Hypothalamus (tissue), 51 donors: Measurements from ENCODE around the gene OPN1SW.
A peak's percentile ranks its signal among the peaks of the same experiment; 100 is the strongest.

ENCODE experiments used
- DNase-seq, 51 donors: peaks; one replicate each; lab custom pipeline; 2025; lab: John Stamatoyannopoulos, UW

Gene OPN1SW

DNA sequence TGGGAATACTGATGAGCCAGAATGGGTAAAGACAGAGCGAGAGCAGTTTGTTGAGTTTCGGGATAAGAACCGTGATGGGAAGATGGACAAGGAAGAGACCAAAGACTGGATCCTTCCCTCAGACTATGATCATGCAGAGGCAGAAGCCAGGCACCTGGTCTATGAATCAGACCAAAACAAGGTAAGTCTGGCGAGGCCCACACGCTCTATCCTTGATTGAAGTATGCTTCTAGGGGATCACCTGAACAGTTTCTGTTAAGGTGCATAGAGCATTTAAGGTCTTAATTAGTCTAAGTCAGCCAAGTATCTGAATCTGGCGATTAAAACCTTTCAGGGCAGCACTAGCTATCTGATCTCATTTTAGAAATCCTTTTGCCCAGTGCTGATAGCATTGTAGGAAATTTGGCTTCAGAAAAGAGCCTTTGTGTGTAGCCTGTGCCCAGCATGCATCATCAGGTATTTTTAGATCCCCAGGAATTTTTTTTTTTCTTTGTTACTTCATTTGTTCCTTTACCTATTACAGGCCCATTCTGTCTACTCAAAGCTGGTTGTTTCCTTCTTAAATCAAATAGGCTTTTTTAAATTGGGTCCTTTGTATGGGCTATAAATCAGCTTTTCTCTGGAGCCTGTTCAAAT is 8.0 kb downstream of the OPN1SW start:
- no peak for DNase-seq

DNA sequence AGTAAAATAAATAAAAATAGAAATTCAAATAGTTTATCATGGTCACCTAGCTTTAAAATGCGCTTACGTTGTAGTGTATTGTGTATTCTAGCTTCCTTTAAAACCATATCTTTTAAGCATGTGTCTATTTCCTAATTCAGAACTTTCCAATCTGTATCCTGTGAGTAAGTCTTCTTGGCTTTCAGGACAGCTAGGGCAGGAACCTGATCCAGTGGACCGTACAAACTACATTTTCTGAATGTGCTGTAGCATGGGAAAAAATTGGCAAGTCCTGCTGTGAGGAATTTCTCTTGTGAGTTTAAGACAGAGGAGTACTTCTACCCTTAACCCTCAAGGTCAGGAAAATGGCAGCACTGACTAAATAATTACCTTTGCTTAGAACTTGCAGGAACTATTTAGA is 12.1 kb downstream of the OPN1SW start:
- DNase-seq = no peak

DNA sequence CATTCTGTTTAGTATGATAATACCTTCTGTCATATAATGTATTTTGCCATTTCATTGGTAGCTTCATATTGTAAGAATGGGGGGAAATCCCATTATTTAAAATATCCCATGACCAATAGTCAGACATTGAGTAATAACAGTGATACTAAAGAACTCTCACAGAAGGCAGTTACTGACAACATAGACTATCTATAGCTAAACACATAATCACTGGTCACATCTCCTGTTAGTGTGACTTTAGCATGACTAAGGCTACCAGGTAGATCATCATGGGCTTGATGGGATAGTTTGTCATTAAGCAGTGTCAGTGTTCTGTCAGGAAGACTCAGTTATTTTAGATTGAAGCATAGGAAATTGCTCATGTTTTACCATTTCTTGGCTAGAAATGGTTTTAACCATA is 16.4 kb downstream of the OPN1SW start:
- DNase-seq = no peak

DNA sequence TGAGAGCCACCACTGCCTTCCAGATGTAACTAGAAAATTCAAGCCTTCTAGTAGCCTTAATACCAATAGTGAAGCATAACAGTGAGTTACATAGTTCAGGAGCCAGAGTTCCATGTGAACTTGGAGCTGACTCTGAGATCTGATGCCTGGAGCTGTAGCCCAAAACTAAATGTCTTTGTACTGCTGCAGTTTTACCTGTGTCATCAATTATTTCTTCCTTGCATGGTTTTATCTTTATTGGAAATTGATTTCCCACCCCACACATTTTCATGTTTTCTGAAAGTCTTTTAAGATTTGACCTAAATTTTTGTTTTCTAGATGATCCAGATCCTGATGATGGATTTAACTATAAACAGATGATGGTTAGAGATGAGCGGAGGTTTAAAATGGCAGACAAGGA is 17.0 kb downstream of the OPN1SW start:
- DNase-seq = no peak

DNA sequence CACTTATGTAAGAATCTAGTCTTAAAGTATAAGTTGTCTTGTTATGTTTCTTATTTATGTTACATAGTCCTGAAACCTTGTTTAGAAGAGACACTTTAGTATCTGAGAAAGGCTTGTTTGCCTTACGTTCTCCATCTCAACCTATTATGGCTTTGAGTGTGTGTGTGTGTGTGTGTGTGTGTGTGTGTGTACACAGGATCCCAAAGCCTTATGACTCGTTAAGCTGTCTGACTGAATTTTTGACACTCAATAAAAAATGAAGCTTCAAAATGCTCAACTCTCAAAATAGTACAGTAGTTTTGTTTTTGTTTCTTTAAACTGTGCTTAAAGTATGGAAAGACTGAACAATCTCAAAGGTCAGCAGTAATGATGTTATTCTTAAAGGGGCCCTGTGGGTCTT is 18.4 kb downstream of the OPN1SW start:
- no peak for DNase-seq

DNA sequence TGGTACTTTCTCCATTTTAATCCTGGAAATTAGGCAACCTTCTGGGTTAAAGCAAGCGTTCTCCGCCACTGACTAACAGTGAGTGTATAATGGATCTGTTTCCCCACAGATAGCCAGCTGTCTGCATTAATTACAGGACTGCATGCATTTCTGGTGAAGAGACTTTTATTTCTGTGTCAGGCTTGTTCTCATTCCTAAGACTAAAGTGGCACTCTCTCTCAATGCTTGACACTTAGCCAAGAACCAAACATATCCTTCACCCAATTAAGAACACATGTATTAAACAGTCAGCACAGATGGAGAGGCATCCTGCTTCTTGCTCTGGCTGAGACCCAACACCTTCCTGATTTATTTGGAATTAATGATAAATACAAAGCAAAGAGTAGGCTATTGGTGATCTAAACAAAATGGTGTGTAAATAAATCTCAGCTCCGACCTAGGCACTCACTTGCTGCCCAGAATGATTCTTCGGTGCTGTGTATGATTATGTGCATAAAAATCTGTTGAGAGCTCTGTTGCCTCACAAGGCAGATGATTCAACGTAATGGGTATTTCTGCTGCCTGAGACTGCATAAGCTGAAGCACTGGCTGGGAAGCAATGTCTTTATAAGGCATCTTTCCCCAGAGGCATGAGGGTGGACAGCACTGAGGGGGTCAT is 19.6 kb downstream of the OPN1SW start:
- DNase-seq = peak in 2 of 51 donors; percentile 2 to 24

DNA sequence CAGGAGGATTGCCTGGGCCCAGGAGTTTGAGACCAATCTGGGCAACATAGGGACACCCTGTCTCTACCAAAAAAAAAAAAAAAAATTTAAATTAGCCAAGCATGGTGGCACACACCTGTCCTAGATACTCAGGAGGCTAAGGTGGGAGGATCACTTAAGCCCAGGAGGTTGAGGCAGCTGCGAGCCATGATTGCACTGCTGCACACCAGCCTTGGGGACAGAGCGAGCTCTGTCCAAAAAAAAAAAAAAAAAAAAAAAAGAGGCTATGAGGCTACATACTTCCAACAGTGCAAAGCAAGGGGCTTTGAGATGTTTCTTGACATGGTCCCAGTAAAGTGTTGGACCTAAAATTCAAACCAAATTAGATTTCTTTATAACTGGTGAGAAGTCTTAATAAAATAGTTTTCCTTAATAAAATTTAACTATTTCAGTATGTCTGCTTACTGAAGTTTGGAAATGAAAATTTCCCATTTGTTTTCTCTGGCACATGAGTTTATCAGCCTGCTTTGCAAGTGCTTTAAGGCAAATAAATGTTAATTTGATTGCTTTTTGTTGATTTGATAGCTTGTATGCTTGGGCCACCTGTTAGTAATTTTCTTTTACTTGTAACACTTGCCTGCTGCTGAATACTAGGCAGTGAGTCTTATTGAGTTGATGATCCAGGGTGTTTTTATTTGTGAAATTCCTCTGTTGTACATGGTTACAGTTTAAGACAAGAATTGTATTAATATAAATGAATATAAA is 20.3 kb downstream of the OPN1SW start:
- no peak for DNase-seq

DNA sequence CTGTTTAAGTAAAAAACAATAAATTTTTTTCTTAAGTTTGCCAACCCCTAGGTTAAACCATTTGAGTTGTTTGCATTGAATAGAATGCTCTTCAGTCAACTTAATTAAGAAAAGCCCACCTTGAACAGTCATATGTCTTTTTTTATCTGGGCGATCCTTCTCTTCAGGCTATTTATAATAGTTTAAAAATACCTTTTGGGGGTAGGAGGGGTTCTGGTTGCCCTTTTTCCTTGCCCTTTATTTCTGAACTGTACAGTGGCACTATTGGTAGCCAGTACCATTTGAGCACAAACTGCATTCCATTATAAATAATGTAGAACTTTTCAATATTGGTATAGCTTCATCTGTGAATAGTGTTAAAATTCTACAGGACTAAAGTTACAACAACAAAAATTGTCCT is 23.3 kb downstream of the OPN1SW start:
- no peak for DNase-seq

DNA sequence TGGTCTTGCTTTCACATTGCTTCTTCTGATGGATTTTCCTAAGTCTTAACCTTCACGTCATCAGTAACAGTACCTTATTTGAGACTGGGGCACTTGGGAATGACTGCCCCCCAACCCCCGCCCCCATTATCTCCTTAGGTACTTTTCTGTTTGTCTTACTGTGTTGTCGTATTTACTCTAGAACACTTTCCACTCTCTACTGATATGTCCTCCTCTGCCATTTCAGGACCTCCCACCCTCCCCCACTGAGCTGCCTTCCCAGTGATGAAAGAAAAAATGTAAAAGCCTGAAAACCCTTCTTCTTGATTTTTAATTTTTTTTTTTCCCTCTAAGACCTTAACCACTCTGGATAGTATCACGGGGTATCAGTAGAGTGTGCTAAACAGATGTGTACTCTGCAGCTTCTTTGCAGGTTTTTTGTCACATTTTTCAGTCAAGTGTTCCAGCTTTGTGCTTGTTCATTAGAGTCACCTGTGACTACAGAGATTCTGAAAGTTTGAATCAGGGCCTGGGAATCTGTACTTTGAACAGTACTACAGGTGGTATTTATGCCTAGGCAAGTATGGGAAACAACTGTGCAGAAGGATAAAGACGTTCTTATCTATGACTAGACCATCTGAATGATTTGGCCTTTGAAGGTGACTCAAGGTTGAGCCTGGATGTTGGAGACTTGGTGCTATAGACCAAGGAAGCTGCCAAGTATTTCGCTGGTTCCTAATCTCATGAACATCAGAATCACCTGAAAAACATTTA is 28.1 kb downstream of the OPN1SW start:
- no peak for DNase-seq

DNA sequence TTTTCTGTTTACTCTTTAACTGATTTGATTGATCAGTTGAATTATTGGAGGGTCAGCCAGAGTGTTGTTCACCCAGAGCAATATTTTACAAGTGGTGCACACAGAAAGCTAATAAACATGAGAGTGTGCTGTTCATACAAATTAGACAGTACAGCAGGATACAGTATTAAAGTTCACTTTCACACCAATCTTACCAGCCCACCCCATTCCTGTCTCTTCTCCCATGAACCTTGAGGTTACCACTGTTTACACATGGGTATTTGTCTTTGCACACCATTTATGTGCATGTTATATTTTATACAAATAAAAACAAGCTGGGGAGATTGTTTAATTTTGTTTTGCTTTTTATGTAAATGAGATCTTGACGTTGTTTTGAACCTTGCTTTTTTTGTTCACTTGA is 29.9 kb downstream of the OPN1SW start:
- DNase-seq = no peak

DNA sequence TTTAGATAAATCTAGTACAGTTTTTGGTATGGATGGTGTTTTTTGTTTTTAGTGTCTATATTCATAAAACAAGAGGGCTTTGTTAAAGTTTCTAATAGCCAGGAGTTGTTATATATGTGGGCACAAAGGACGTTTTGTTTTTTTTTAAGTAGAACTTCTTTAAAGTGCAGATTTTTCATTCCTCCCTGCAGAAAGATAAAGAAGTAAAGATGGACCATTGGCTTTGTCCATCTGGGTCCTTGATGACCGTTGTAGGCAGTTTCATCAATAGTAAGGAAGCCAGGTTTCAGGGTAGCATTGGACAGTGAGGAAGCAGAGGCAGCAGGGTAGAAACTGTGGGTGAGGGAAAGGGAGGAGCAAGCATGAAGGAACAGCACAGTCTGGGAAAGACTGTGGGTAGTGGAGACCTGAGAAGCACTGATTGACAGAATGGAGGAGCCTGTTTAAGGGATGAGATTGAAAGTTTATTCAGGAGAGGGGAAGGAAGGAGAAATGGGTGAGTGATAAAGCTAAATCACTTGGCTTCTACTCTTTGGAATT is 31.2 kb downstream of the OPN1SW start:
- DNase-seq = no peak

DNA sequence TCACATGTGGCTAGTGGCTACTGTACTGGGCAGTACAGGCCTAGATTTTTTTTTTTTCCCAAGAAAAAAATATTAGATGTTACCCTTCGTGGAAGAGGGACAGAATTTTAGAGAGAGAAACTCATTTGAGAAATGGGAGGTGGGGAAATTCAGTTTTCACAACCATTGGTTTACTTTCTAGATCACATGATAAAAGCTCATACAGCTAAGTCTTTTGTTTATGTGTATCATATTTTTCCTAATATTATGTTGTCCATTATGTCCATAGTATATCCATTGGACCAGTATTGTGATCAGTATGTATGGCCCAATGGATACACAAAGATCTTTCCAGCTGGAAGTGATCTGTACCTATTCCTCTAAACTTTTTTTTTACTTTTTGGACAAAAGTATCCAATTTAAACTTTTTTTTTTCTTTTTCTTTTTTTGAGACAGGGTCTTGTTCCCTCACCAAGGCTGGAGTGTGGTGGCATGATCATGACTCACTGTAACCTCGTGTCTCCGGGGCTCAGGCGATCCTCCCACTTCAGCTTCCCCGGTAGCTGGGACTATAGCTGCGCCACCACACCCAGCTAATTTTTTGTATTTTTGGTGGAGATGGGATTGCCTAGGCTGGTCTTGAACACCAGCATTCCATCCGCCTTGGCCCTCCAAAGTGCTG is 32.4 kb downstream of the OPN1SW start:
- DNase-seq = no peak

DNA sequence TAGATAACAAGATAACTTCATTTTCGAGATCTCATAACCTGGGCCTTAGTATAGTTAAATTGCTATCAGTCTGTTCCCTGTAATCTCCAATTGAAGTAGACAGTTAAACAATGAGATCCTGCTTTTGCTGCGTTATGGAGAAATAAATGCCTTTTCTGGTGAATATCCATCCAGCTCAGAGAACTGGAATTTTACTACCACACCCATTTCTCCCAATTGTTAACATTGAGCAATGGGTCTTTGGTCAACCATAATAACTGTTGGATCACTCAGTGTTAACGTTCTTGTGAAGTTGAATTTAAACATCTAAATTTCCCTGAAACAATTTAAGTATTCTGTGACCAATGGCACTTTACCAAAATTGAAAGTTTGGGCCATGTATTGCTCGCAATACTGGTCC is 33.4 kb downstream of the OPN1SW start:
- DNase-seq = no peak

DNA sequence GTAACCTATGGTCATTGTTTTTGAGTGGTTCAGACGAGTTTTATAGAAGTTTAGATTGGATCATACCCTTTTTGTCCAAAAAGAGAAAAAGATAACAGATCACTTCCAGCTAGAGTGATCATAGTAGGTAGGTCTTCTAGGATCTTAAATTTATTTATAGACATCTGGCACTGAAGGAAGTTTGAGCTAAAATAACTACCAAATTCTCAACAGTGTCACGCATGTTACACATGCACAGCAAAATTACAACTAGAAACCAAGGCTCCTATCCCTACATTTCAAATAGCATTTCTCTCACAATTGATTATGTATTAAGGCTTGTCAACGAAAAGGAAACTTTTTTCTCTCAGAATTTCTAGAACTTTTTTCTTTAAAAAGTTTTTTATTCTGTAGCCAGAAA is 34.1 kb downstream of the OPN1SW start:
- no peak for DNase-seq

DNA sequence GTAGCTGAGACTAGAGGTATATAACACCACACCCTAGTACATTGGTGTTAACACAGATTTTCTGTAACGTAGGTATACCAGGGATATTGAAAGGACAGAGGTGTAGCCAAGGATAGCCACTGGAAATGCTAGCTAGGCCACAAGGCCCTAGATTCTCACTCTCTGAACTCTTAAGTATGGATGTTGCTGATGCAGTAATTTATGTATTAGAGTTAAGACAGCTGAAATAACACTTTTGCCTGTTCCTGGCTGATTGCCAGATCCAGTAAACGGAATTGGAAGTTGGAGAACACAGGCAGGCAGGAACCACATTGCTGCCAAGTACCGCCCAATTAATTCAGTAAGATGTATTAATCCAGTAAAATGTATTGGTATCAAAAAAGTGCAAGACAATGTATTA is 34.6 kb downstream of the OPN1SW start:
- no peak for DNase-seq

DNA sequence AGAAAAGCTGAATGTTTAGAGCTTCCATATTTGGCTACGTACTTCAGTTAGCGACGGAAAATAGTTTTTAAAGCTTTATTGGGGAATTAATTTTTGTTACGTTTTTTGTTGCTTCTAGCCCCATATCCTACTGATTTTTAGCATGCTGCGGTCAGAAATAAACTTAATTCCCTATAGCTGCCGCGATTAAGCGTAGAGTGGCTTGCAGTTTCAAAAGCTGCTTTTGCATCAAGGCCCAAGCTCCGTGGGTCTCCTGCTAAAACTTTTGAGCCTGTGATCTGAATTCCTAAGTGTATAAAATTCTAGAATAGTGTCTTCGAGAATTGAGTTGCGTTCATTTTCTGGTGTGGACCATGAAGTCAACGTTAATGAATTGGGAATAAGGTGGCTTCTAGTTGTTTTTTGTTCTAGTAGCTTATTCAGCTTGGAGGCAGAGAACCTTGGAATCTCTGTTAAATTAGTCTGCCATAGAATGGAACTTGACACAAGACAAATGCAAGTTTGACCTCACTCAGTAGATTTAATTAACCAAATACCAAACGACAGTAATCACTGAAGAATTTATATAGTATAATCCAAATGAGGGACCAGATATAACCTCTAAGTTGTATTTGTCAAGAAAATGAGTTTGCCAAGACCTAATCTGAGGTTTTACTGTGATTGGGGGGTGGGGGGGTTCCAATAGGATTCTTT is 35.5 kb downstream of the OPN1SW start:
- DNase-seq = no peak

DNA sequence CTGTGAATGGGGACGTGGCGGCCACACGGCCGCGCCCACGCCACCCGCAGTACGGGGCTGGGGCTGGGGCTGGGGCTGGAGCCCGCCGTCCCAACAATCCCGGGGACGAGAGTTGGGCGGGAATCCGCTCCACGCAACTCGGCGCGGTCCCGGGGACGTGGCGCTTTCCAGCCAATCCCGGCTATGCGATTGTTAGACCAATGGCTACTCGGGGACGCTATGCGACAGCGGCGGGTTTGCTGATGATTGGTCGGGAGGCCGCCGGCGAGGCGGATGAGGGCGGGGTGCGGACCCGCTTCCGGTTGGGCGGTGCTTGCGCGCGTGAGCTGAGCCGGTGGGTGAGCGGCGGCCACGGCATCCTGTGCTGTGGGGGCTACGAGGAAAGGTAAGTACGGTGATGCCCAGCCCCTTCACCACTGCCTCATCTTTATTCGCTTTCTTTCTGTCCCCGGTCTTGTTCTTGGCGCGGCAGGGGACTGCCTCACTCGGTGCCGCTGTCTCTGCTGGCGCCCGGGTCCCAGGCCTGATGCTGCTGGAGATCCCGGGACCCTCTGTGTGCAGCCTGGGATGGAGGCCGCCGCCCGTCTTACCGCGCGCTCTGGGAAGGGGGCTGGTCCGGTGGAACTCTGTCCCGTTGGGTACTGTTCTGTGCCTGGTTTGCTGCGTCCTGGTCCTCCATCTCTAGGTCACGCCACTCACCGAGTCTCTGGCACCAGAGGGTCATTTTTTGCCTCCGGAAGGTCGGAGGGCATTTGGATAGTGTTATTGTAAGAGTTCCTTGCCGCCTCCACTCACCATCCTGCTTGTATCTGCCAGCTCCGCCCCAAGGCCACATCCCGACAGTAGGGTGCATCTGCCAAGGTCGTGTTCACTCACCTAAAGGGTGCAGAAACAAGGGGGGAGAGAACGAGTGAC is 36.3 kb downstream of the OPN1SW start, which contains the start of gene CALU:
TSS of gene CALU (plus strand) at position 312 of the 915 bp plus-strand sequence. CDS start 9,225 bp downstream, outside the sequence.
- peak; percentile 38 to 98 (median 94) for DNase-seq

DNA sequence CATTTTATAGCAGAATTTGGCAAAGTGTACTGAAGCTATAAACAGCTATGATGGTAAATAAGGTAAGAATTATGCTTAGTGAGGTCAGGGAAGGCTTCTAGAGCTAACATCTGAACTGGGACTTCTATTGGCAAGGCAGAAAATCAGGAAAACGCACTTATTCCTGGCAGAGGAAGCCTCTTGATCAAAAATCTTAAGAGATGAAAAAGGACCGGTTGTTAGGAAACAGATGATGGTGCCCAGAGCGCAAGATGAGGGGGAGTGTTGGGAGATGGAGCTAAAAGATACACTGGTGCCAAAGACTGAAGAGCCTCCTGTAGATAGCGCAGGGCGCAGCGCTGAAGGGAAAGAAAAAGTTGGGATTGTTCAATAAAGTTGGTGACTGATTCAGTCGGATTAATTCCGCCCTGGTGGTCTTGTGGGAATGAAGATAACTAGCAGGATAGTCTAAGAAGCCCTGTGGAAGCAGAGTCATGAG is 37.0 kb downstream of the OPN1SW start:
- DNase-seq = peak in 1 of 51 donors; percentile 46
